Stimulated activated CD4-positive, alpha-beta T cell treated with anti-CD3 and anti-CD28 coated beads, Interleukin-12 subunit alpha, Interleukin-12 subunit beta, amount 100 ng/mL, for 48 hours (primary cell): ENCODE measurements around the gene BRD9.

Experiments used
- DNase-seq, 3 donors: peaks; one replicate each; pipeline ENCODE4 v3.0.0-alpha.2; 2020; ENCODE audit warnings: low read depth in 2 of 3, low spot score in 1 of 3

BRD9 gene

DNA sequence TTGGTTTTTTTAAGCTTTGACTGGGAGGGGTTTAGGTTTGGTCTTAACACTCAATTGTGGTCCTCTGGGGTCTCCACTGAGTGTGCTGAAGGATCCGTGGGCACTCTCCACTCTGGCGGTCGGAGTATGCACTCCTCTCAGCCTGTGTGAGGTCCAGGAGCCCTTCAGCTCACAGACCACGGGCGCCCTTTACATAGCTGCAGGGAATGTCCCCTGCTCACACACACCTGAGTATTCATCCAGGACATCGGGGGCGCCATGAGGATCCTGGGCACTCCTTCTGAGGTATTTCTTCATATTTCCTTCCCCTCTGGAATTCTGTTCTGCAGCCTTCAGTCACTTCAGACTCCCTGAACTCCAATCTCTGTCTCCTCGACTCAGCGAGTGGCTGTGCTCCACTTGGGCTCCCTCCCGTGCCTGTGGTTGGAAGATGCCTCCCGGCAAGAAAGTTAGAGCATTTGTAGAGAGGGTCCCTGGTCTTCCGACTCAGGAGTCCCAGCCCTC lies 12.6 kb upstream of the BRD9 start:
- DNase-seq = no peak

- DNase-seq = no peak
These were observed 11.1 kb upstream of the BRD9 start for GRCh38 chr5:903756-904096.

DNA sequence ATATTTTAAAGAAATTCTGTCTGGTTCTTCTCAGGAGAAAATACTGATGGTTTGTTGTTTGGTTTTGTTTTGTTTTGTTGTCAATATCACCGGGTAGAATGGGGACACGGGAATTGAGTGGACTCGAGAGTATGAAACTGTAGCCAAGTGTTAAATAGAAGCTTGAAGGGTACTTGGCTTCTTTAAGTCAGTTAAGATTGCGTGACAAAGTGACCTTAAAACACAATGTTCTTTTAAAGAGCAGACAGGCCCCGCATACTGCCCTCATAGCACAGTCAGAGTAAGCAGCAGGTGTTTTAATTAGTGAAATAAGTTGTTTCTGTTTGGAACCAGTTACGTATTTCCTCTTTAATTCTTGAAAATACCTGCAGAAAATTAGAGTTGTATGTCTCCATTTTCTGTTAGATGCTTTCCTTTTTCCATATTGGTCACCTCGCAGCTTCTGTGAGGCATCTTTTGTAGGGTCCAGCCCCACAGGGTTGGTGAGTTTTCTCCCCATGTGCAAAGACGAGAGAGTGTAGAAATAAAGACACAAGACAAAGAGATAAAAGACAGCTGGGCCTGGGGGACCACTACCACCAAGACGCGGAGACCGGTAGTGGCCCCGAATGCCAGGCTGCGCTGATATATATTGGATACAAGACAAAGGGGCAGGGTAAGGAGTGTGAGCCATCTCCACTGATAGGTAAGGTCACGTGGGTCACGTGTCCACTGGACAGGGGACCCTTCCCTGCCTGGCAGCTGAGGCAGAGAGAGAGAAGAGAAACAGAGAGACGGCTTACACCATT lies 9.7 kb upstream of the BRD9 start:
- no peak for DNase-seq

DNA sequence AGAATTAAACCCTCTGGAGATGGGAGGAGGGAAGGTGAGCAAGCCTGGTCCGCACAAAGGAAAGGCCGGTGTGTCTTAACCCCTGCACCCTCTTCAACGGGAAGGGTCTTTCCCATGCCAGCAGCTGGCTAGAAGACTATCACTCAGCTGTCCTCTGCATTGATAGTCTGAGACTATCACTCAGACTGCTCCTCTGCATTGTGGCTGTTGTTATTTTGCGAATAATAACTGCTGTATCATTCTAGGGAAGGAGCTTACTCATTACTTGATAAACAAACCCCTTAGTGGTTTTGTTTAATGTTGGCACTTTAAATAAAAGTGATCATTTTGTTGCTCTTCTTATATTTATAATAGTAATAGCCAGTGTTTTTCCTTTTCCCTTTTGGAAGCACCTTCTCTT lies 8.2 kb upstream of the BRD9 start:
- DNase-seq = no peak

DNA sequence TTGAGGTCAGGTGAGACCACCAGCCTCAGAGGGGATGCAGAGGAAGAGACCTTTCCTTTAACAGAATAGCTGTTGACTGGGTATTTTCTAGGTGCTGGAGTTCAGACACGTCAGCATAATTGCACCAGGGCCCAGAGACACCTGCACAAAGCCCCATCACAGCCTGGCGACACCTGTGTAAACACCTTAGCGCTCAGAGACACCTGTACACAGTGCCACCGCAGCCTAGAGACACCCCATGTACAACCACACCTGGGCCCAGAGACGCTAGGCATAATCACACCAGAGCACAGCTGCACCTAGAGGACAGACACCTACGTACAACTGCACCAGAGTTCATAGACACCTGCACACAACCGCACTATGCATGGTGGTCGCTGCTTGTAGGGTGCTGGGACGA lies 1.1 kb upstream of the BRD9 start:
- no peak for DNase-seq

DNA sequence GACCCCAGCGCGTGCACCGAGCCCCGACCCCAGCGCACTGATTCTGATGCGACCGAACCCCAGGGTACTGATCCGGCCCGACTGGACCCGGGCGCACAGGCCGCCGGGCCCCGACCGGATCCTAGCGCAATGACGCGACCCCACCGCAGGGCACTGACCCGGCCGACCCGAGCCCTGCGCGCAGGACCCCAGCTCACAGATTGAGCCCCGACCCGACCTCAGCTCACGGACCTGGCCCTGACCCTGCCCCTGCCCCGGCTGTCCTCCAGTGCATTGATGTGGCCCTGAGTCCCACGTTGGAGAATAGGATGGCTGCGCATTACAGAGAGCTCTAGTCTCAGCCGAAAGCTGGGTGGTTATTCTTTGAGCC lies 521 bp upstream of the BRD9 start:
- DNase-seq = no peak

DNA sequence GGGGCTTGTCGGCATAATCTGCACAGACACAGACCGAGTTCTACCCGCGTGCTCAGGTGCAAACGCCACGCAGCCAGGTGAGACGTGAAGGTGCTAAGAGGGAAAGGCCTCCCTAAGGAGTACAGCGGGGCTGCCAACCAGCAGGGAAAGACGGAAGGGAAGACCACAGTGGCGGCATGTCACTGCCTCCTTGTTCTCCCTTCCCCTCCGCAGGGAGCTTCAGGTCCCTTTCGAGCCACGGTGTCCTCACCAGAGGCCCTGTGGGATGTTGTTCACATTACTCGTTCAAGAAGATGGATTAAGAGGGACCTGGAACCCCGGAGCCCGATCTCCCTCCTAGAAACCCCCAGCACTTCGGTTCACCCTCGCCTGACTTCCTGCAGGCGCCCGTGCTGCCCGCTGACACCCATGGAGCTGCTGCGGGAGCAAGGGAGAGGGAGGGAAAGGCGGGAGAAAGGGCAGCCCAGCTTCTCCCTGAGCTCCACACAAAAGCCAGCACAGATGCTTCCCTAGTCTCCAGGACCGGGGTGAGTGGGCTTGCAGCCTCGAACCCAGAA lies 686 bp downstream of the BRD9 start:
- no peak for DNase-seq

GRCh38 chr5:891117-891836 lies 1.3 kb downstream of the BRD9 start:
- DNase-seq = no peak

DNA sequence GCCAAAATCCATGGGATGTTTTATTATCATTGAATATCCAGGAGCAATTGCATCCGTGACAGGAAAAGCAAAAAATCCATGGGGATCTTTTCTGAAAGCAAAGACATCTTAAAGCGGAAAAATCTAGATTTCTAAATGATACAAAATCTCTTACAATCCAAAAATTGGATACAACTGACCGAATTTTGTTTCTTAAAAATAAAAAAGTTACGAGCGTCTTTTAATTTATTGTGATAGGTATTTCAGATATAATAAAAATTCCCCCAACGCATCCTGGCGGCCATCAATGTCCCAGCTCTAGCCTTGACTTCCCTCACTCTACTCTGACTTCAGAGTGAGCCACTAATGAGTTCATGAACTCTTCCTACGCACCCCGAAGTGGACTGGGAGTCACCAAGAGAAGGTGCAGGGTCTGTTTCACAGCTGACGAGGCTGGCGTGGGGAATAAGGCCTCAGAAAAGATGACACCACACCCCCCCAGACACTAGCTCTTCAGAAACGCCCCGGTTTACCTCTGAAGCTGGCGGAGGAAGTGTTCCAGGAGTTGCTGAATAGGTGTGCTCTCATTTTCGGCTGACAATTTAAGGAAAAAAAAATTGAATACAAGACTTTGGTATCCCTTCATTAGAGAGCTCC lies 3.4 kb downstream of the BRD9 start:
- DNase-seq = no peak

DNA sequence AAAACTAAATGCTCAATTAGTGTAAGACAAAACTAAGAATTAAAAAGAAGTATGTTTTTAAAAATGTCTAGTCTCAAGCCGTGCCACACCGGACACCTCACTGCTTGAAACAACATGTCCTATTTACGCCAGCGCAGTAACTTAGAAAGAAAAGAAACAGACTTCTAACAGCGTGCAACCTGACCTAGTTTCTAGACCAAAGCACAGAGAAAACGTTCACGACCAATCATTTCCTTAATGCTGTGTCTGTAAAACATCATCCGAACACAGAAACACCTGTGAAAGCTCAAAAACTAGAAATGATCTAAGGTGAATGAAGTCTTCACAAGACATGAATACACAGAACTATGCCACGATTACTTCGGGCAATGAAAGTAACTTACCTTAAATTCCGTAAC lies 4.0 kb downstream of the BRD9 start:
- DNase-seq = no peak

- no peak for DNase-seq
These were observed 4.5 kb downstream of the BRD9 start for GRCh38 chr5:887947-888637.

GRCh38 chr5:886716-887325 lies 5.8 kb downstream of the BRD9 start:
- no peak for DNase-seq

GRCh38 chr5:886036-886435 lies 6.6 kb downstream of the BRD9 start:
- DNase-seq = no peak

- no peak for DNase-seq
These were observed 7.1 kb downstream of the BRD9 start for GRCh38 chr5:885529-885928.

GRCh38 chr5:885127-885442 lies 7.5 kb downstream of the BRD9 start:
- no peak for DNase-seq

GRCh38 chr5:884345-885126 lies 8.1 kb downstream of the BRD9 start:
- no peak for DNase-seq

DNA sequence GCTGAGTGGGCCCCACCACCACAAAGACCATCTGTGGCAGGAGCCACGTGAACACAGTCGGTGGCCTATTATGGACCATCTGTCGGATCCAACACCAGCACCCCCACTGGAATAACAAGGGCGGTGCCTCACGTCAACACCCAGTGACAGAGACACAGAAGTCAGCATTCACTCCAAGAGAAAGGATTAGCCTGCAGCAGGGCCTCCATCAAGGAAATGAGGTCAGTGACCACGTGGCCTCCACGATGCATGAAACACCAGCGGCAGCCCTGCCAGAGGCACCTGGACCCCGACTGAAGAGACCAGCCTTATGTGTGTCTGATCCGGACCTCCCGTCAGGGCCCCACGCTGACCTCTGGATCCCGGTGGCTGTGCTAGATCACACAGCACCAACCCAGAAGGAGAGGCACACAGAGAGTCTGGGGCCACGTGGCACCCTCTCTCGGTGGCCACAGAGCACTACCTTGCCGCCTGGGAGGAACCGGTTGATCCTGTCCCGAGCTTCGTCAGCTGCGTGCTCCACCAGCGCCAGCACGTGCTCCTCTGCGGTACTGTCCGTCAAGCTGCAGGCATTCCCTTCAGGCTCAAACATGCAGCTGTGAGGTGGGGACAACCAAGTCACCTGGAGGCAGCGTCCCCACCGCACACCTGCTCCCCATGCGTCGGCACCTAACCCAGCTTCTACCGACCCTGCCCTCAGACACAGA lies 9.0 kb downstream of the BRD9 start:
- DNase-seq = no peak

DNA sequence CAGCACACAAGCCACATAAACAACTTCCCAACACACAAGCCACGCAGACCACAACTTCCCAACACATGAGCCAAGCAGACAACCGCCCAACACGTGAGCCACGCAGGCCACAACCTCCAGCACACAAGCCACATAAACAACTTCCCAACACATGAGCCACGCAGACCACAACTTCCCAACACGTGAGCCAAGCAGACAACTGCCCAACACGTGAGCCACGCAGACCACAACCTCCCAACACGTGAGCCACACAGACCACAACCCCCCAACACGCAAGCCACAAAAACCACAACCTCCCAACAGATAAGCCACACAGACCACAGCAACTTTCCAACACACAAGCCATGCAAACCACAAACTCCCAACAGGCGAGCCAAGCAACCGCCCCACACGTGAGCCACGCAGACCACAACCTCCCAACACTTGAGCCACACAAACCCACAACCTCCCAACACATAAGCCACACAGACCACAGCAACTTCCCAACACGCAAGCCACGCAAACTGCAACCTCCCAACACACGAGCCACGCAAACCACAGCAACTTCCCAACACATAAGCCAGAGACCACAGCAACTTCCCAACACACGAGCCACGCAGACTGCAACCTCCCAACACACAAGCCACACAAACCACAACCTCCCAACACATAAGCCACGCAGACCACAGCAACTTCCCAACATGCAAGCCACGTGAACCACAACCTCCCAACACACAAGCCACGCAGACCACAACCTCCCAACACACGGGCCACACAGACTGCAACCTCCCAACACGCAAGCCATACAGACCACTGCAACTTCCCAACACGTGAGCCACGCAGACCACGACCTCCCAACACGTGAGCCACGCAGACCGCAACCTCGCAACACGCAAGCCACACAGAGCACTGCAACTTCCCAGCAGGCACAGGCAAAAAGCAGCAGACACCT lies 10.1 kb downstream of the BRD9 start:
- DNase-seq = no peak

- no peak for DNase-seq
These were observed 11.1 kb downstream of the BRD9 start for GRCh38 chr5:881551-881935.
